Right lobe of liver (tissue), 6 donors: ENCODE measurements around the gene MOV10. TPM values are rescaled to one million over a fixed set of nuclear protein-coding genes. Genes with fewer than 3 reads are reported as not detected.

ENCODE experiments used
- ATAC-seq, 4 donors: fragments of 200-7000 bp; cut with Tn5 transposase; one replicate each; pipeline ENCODE4 v1.9.1; 2020; ENCODE audit warnings: mild to moderate bottlenecking in 4 of 4, moderate library complexity in 4 of 4
- DNase-seq, 3 donors: peaks; one replicate each; pipeline ENCODE4 v3.0.0-alpha.2; 2020
- H3K27ac ChIP-seq, 3 donors: fragments of 200-600 bp; one replicate each; pipeline ENCODE4 v1.8.0; 2022
- H3K27me3 ChIP-seq, 2 donors: fragments of 200-600 bp; one replicate each; pipeline ENCODE4 v1.8.0; 2022
- H3K36me3 ChIP-seq, 4 donors: fragments of 200-600 bp; sonication (generic) in 1 of 4; one replicate each; pipeline versions ENCODE4 v1.5.1 to v1.8.0; 2017 to 2022; ENCODE audit warnings: control low read depth in 1 of 4
- H3K4me1 ChIP-seq, 4 donors: fragments of 200-600 bp; sonication (generic) in 1 of 4; one replicate each; pipeline versions ENCODE4 v1.5.1 to v1.8.0; 2017 to 2022; ENCODE audit warnings: control low read depth in 1 of 4
- H3K4me3 ChIP-seq, 3 donors: fragments of 200-600 bp; one replicate each; pipeline ENCODE4 v1.8.0; 2022
- H3K9me3 ChIP-seq, 4 donors: fragments of 200-600 bp; sonication (generic) in 1 of 4; one replicate each; pipeline versions ENCODE4 v1.5.1 to v1.8.0; 2017 to 2022; ENCODE audit warnings: control low read depth in 1 of 4
- CTCF ChIP-seq, 4 donors: fragments of 200-600 bp in 3 of 4; fragments of 450-650 bp in 1 of 4; IDR thresholded peaks; one replicate each; pipeline versions ENCODE4 v1.5.1 to v1.8.0; 2016 to 2022; ENCODE audit warnings: antibody characterized with exemption in 4 of 4, mild to moderate bottlenecking in 2 of 4
- POLR2A ChIP-seq: fragments of 450-650 bp; IDR thresholded peaks from one replicate; pipeline ENCODE4 v1.6.1; 2017; ENCODE audit warnings: antibody characterized with exemption, mild to moderate bottlenecking
- WGBS: methylation state at CpG from one replicate; pipeline ENCODE4 v1.1.6; 2018; ENCODE audit warnings: low coverage, low lambda C conversion rate; ENCODE audit not compliant: insufficient coverage; ENCODE audit errors: missing lambda C conversion rate; 5-methylcytosine and 5-hydroxymethylcytosine counted together
- intact Hi-C, 2 donors: fragments of 100-400 bp; cut with DNase I; formaldehyde crosslinking; loops; one replicate each; pipeline versions ENCODE4 v1.11.2 to v1.14.1; 2022
- total RNA-seq, 6 experiments: library from RNA; depleted of rRNA in 2 of 6; stranded (reverse); fragments of >200 nt in 2 of 6; fragmentation: NEBNext Ultra II Directional in 3 of 6; extraction: Animal tissue kit (Norgen Biotek cat#: 25700) in 3 of 6; gene quantifications; one replicate each; pipeline versions ENCODE4 v1.1.0 to v1.2.4, GENCODE V29; 2016 to 2023
- donor health status: DM: no; HTN: yes; CAD: no.
- donor health status: DM: no; HTN: no; CAD: no.
- donor health status: DM: no; HTN: no; CAD: no.
- donor health status: DM: no; HTN: yes; CAD: no.
- donor health status: DM: no; HTN: yes; CAD: no.

MOV10 gene
- total RNA-seq, 6 experiments from 2014 or later, result 32.3 to 55.8 (median 46.2) TPM

- DNase-seq (no peak), ATAC-seq (no peak)
- TF ChIP-seq POLR2A, result no peak
- H3K9me3 ChIP-seq, result no peaks in the 10 kb centered on the region
- intact Hi-C loops, result loop anchor here in 1 of 2 donors (10.0 kb wide), 1 partner anchor 76 kb away; the partner anchor contains the start of gene RHOC
- no peaks in the 10 kb centered on the region for H3K27me3 ChIP-seq
- WGBS, result 65% methylated on average over 2 of the region's 2 CpGs
- H3K4me3 ChIP-seq, result no peak overlapping the region
- no peaks in the 10 kb centered on the region for H3K36me3 ChIP-seq
- no peak overlapping the region for H3K27ac ChIP-seq
- H3K4me1 ChIP-seq, result peaks cover 0 to 32% (median 0%) of the 10 kb centered on the region in 4 donors
Observed at GRCh38 chr1:112628516-112628915, 45.9 kb upstream of the MOV10 start.

- ATAC-seq (no peak), DNase-seq (no peak)
- Histone ChIP-seq H3K4me3 (no peak overlapping the region), H3K36me3 (no peaks in the 10 kb centered on the region), H3K9me3 (no peaks in the 10 kb centered on the region), H3K27me3 (no peaks in the 10 kb centered on the region), H3K27ac (no peak overlapping the region), H3K4me1 (peaks cover 0 to 33% (median 0%) of the 10 kb centered on the region in 4 donors)
- intact Hi-C loops, result loop anchor here in 1 of 2 donors (10.0 kb wide), 1 partner anchor 76 kb away; the partner anchor contains the start of gene RHOC
- TF ChIP-seq CTCF (IDR thresholded peaks at IDR 0.05) (no peak), POLR2A (no peak)
Observed at GRCh38 chr1:112629256-112629655, 45.2 kb upstream of the MOV10 start.

- Histone ChIP-seq H3K9me3 (no peaks in the 10 kb centered on the region), H3K4me3 (no peak overlapping the region), H3K36me3 (no peaks in the 10 kb centered on the region), H3K4me1 (peaks cover 0 to 37% (median 12%) of the 10 kb centered on the region in 4 donors), H3K27ac (no peak overlapping the region), H3K27me3 (no peaks in the 10 kb centered on the region)
- DNase-seq, result no peak
- WGBS, result 88% methylated on average over 2 of the region's 2 CpGs
- intact Hi-C loops, result no loop called here
- ATAC-seq, result no peak
- TF ChIP-seq POLR2A (no peak), CTCF (IDR thresholded peaks at IDR 0.05) (no peak)
Observed at GRCh38 chr1:112633628-112634027, 40.8 kb upstream of the MOV10 start.

- no peak for DNase-seq
- H3K9me3 ChIP-seq, result no peaks in the 10 kb centered on the region
- H3K27me3 ChIP-seq, result no peaks in the 10 kb centered on the region
- H3K27ac ChIP-seq, result no peak overlapping the region
- ATAC-seq, result no peak
- intact Hi-C loops, result no loop called here
- H3K36me3 ChIP-seq, result no peaks in the 10 kb centered on the region
- TF ChIP-seq POLR2A, result no peak
- no peak for TF ChIP-seq CTCF (IDR thresholded peaks at IDR 0.05)
- H3K4me3 ChIP-seq, result no peak overlapping the region
- H3K4me1 ChIP-seq, result peaks cover 0 to 33% (median 12%) of the 10 kb centered on the region in 4 donors
Observed at GRCh38 chr1:112634367-112634766, 40.1 kb upstream of the MOV10 start.

GRCh38 chr1:112636056-112636455, 38.4 kb upstream of the MOV10 start:
- TF ChIP-seq POLR2A, result no peak
- TF ChIP-seq CTCF (IDR thresholded peaks at IDR 0.05), result no peak
- ATAC-seq, result no peak
- no peak for DNase-seq
- 62% methylated on average over 2 of the region's 2 CpGs for WGBS
- peaks cover 0 to 33% (median 12%) of the 10 kb centered on the region in 4 donors for H3K4me1 ChIP-seq
- H3K36me3 ChIP-seq, result no peaks in the 10 kb centered on the region
- no peak overlapping the region for H3K4me3 ChIP-seq
- H3K27me3 ChIP-seq, result no peaks in the 10 kb centered on the region
- no peak overlapping the region for H3K27ac ChIP-seq
- H3K9me3 ChIP-seq, result no peaks in the 10 kb centered on the region
- intact Hi-C loops, result no loop called here
